CD4-positive, alpha-beta T cell (primary cell): Measurements from ENCODE around the gene PARD6G. TPM values are rescaled to one million over a fixed set of nuclear protein-coding genes. Genes with fewer than 3 reads are reported as not detected.

Experiments
- ATAC-seq: fragments of 200-7000 bp; cut with Tn5 transposase; one replicate; pipeline ENCODE4 v1.10.0; 2022; ENCODE audit warnings: mild to moderate bottlenecking; ENCODE audit not compliant: poor library complexity
- CTCF ChIA-PET: fragments of 350-600 bp; sonication (Branson Sonifier 250); formaldehyde crosslinking; loops from one replicate; lab custom pipeline; 2021; ENCODE audit warnings: antibody characterized with exemption, inconsistent platforms; lab: Charles Lee
- POLR2A ChIA-PET: fragments of 350-600 bp; sonication (Branson Sonifier 250); formaldehyde crosslinking; loops from one replicate; lab custom pipeline; 2021; ENCODE audit warnings: antibody characterized with exemption, inconsistent platforms; lab: Charles Lee
- DNase-seq, 14 experiments: peaks; one replicate each; pipeline ENCODE4 v3.0.0-alpha.2; 2013 to 2020; ENCODE audit warnings: mixed read lengths in 2 of 14
- H3K27ac ChIP-seq, 2 donors: one replicate each; pipeline versions ENCODE4 v1.5.1 to v1.7.0; 2013; ENCODE audit warnings: low read length in 2 of 2, low read depth in 1 of 2, mild to moderate bottlenecking in 1 of 2
- H3K27me3 ChIP-seq, 2 experiments: 1 replicate in 1 of 2; 2 replicates in 1 of 2; pipeline versions ENCODE4 v1.6.1 to v1.7.0; 2013; ENCODE audit warnings: low read length in 2 of 2, control low read depth in 1 of 2, mild to moderate bottlenecking in 1 of 2, moderate library complexity in 1 of 2; ENCODE audit not compliant: insufficient read depth in 2 of 2, control insufficient read depth in 1 of 2
- H3K36me3 ChIP-seq: one replicate; pipeline ENCODE4 v1.6.1; 2013; ENCODE audit warnings: low read length, control low read depth; ENCODE audit not compliant: insufficient read depth
- H3K4me1 ChIP-seq: one replicate; pipeline ENCODE4 v1.6.1; 2013; ENCODE audit warnings: low read length, control low read depth; ENCODE audit not compliant: insufficient read depth
- H3K4me3 ChIP-seq: one replicate; pipeline ENCODE4 v1.5.1; 2013; ENCODE audit warnings: mild to moderate bottlenecking, low read length, moderate library complexity
- H3K9me3 ChIP-seq, 2 experiments: 1 replicate in 1 of 2; 2 replicates in 1 of 2; pipeline versions ENCODE4 v1.6.1 to v1.7.0; 2013; ENCODE audit warnings: low read length in 2 of 2, mild to moderate bottlenecking in 2 of 2, control low read depth in 1 of 2, moderate library complexity in 1 of 2; ENCODE audit not compliant: control insufficient read depth in 1 of 2, insufficient read depth in 1 of 2
- H3K27ac Mint-ChIP-seq: one replicate; pipeline ENCODE4 v1.8.0; 2020; ENCODE audit warnings: mixed read lengths
- H3K27me3 Mint-ChIP-seq: one replicate; pipeline ENCODE4 v1.8.0; 2021; ENCODE audit warnings: mixed read lengths
- H3K36me3 Mint-ChIP-seq: one replicate; pipeline ENCODE4 v1.8.0; 2021; ENCODE audit warnings: low read depth, mixed read lengths
- H3K4me1 Mint-ChIP-seq: one replicate; pipeline ENCODE4 v1.8.0; 2021; ENCODE audit warnings: low read depth, mixed read lengths
- H3K4me3 Mint-ChIP-seq: one replicate; pipeline ENCODE4 v1.8.0; 2020; ENCODE audit warnings: mild to moderate bottlenecking, mixed read lengths
- H3K9me3 Mint-ChIP-seq: one replicate; pipeline ENCODE4 v1.8.0; 2020; ENCODE audit warnings: mixed read lengths
- CTCF ChIP-seq: fragments of 200-600 bp; IDR thresholded peaks from one replicate; pipeline ENCODE4 v1.8.0; 2022; ENCODE audit warnings: antibody characterized with exemption, mild to moderate bottlenecking
- intact Hi-C, 2 experiments: fragments of 100-400 bp; cut with DNase I in 1 of 2; cut with micrococcal nuclease in 1 of 2; formaldehyde crosslinking; loops; one replicate each; pipeline versions ENCODE4 v1.15.1 to v1.9.0; 2023 to 2025; cut with DNase I, micrococcal nuclease
- total RNA-seq, 174 experiments: library from RNA in 2 of 174; stranded (reverse) in 2 of 174; gene quantifications; one replicate each; pipeline ENCODE4 v1.2.3 and lab custom pipeline; 2021 to 2026

Gene PARD6G
- total RNA-seq, 2 experiments from 2014 or later = 0.38 to 1.1 TPM

- POLR2A ChIA-PET = no interaction called here
Measured at GRCh38 chr18:80157708-80158343, 89.5 kb downstream of the PARD6G start.

GRCh38 chr18:80154293-80154692 is 93.0 kb downstream of the PARD6G start:
- no peaks in the 10 kb centered on the region for H3K9me3 Mint-ChIP-seq
- H3K27ac ChIP-seq = no peak overlapping the region
- H3K27ac Mint-ChIP-seq = no peak overlapping the region
- intact Hi-C loops = no loop called here
- H3K4me3 ChIP-seq = no peak overlapping the region
- peak; percentile 29 for TF ChIP-seq CTCF
- ChIA-PET POLR2A (interaction anchor here (0.7 to 0.8 kb wide), 2 partner anchors 10 to 1055 kb away, joined by 3 to 4 read pairs; no protein-coding TSS in a partner anchor), CTCF (no interaction called here)
- ATAC-seq (peak; percentile 73), DNase-seq (peak in 4 of 14 experiments; percentile 8 to 59 (median 44))
- H3K36me3 ChIP-seq = no peaks in the 10 kb centered on the region
- peaks cover 0 to 3% of the 10 kb centered on the region in 2 experiments for H3K27me3 ChIP-seq
- H3K4me1 ChIP-seq = no peaks in the 10 kb centered on the region
- no peaks in the 10 kb centered on the region for H3K9me3 ChIP-seq
- H3K4me3 Mint-ChIP-seq = no peak overlapping the region
- peaks cover 4% of the 10 kb centered on the region for H3K4me1 Mint-ChIP-seq
- no peaks in the 10 kb centered on the region for H3K36me3 Mint-ChIP-seq
- peaks cover 7% of the 10 kb centered on the region for H3K27me3 Mint-ChIP-seq

More at GRCh38 chr18:80157708-80158343, 89.5 kb downstream of the PARD6G start:
- intact Hi-C loops = no loop called here
- DNase-seq (peak; percentile 57 to 82 (median 67)), ATAC-seq (peak; percentile 64)
- H3K9me3 ChIP-seq = peaks cover 0 to 7% of the 10 kb centered on the region in 2 experiments
- H3K4me3 ChIP-seq = no peak overlapping the region
- CTCF ChIA-PET = interaction anchor here (0.5 to 1.7 kb wide), 5 partner anchors 13 to 52 kb away, joined by 3 to 5 read pairs (median 3); no protein-coding TSS in a partner anchor
- H3K27ac Mint-ChIP-seq = no peak overlapping the region
- peaks cover 4% of the 10 kb centered on the region for H3K4me1 Mint-ChIP-seq
- no peaks in the 10 kb centered on the region for H3K4me1 ChIP-seq
- H3K4me3 Mint-ChIP-seq = no peak overlapping the region
- H3K27ac ChIP-seq = no peak overlapping the region
- peaks cover 9 to 25% of the 10 kb centered on the region in 2 experiments for H3K27me3 ChIP-seq
- H3K27me3 Mint-ChIP-seq = peaks cover 29% of the 10 kb centered on the region
- peak; percentile 97 for TF ChIP-seq CTCF
- H3K36me3 ChIP-seq = no peaks in the 10 kb centered on the region
- H3K9me3 Mint-ChIP-seq = no peaks in the 10 kb centered on the region
- H3K36me3 Mint-ChIP-seq = no peaks in the 10 kb centered on the region

GRCh38 chr18:80149667-80150066 is 97.6 kb downstream of the PARD6G start:
- intact Hi-C loops = no loop called here
- Histone ChIP-seq H3K27ac (no peak overlapping the region), H3K9me3 (no peaks in the 10 kb centered on the region), H3K27me3 (no peaks in the 10 kb centered on the region), H3K4me3 (no peak overlapping the region), H3K4me1 (peaks cover 15% of the 10 kb centered on the region), H3K36me3 (no peaks in the 10 kb centered on the region)
- ChIA-PET CTCF (no interaction called here), POLR2A (no interaction called here)
- Mint-ChIP-seq H3K36me3 (peaks cover 4% of the 10 kb centered on the region), H3K27ac (no peak overlapping the region), H3K4me3 (no peak overlapping the region), H3K27me3 (peaks cover 19% of the 10 kb centered on the region), H3K4me1 (peaks cover 21% of the 10 kb centered on the region), H3K9me3 (no peaks in the 10 kb centered on the region)
- no peak for TF ChIP-seq CTCF
- no peak for DNase-seq
- no peak for ATAC-seq
